B cell (primary cell): Measurements from ENCODE around the gene SHMT1.

Experiments used
- CTCF ChIP-seq: fragments of 200-600 bp; IDR thresholded peaks from one replicate; pipeline ENCODE4 v1.8.0; 2022; ENCODE audit warnings: antibody characterized with exemption, mild to moderate bottlenecking
- EZH2 ChIP-seq: IDR thresholded peaks from 2 replicates; pipeline ENCODE4 v1.6.1; 2012; ENCODE audit warnings: borderline replicate concordance, low read depth, mild to moderate bottlenecking, moderate library complexity, low read length; ENCODE audit not compliant: insufficient read depth, poor library complexity, severe bottlenecking

DNA sequence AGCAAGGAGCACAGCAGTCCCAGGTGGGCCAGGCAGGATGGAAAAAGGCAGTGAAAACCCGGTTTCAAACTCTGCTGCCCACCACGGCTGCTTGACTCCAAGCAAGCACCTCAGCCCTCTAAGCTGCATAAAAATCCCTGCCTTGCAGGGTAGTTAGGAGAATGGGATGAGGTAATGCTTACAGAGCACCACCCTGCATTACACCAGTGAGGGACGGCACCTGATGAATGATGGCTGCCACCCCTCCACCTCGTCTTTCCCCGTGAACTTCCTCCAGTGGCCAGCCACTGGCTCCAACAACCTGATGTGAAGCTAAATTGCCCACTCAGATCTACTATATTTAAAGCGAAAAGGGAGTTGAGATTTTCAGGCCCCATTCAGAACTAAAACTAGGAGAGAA, 81.6 kb downstream of the SHMT1 start:
- TF ChIP-seq CTCF (no peak), EZH2 (no peak)
